ENCODE data around the gene CHST3. TPM values are rescaled to one million over a fixed set of nuclear protein-coding genes. Genes with fewer than 3 reads are reported as not detected.

CHST3 gene
- total and polyA plus RNA-seq, 8 donors: 1.5 to 26.8 (median 10.8) TPM

DNA sequence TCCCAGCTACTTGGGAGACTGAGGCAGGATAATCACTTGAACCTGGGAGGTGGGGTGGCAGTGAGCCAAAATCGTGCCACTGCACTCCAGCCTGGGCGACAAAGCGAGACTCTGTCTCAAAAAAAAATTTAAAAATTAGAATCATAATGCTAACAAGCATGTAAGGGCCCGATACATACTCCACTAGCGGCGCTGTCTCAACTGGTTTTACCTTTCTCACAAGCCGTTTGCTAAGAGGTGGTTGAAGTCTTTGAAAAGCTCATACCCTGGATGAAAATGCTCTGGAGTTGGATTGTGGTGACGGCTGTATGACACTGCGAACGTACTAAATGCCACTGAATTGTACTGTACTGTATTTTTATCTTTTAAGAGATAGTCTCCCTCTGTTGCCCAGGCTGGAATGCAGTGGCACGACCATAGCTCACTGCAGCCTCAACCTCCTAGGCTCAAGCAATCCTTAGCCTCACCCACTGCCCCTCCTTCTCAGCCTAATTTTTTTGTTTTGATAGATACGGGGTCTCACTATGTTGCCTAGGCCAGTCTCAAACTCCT is 94.2 kb downstream of the CHST3 start:
- Histone ChIP-seq H3K36me3 (no peaks in the 10 kb centered on the region), H3K27me3 (no peaks in the 10 kb centered on the region), H3K9me3 (no peaks in the 10 kb centered on the region), H3K4me3 (no peak overlapping the region), H3K27ac (no peak overlapping the region), H3K4me1 (peaks cover 0 to 9% (median 8%) of the 10 kb centered on the region in 4 donors)
- intact Hi-C loops (cut with DNase I; ENCODE audit: low total_unique reads): no loop called here
- 78 to 88% (median 86%) methylated on average over 12 of the region's 12 CpGs for WGBS, 5 donors
- no peak for TF ChIP-seq EP300 (IDR thresholded peaks at IDR 0.05)
- no peak for TF ChIP-seq POLR2A (IDR thresholded peaks at IDR 0.05)
- TF ChIP-seq, protein P1, sequence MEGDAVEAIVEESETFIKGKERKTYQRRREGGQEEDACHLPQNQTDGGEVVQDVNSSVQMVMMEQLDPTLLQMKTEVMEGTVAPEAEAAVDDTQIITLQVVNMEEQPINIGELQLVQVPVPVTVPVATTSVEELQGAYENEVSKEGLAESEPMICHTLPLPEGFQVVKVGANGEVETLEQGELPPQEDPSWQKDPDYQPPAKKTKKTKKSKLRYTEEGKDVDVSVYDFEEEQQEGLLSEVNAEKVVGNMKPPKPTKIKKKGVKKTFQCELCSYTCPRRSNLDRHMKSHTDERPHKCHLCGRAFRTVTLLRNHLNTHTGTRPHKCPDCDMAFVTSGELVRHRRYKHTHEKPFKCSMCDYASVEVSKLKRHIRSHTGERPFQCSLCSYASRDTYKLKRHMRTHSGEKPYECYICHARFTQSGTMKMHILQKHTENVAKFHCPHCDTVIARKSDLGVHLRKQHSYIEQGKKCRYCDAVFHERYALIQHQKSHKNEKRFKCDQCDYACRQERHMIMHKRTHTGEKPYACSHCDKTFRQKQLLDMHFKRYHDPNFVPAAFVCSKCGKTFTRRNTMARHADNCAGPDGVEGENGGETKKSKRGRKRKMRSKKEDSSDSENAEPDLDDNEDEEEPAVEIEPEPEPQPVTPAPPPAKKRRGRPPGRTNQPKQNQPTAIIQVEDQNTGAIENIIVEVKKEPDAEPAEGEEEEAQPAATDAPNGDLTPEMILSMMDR (IDR thresholded peaks at IDR 0.05): no peak
- TF ChIP-seq POLR2AphosphoS5 (IDR thresholded peaks at IDR 0.05): no peak
- no peak for DNase-seq

DNA sequence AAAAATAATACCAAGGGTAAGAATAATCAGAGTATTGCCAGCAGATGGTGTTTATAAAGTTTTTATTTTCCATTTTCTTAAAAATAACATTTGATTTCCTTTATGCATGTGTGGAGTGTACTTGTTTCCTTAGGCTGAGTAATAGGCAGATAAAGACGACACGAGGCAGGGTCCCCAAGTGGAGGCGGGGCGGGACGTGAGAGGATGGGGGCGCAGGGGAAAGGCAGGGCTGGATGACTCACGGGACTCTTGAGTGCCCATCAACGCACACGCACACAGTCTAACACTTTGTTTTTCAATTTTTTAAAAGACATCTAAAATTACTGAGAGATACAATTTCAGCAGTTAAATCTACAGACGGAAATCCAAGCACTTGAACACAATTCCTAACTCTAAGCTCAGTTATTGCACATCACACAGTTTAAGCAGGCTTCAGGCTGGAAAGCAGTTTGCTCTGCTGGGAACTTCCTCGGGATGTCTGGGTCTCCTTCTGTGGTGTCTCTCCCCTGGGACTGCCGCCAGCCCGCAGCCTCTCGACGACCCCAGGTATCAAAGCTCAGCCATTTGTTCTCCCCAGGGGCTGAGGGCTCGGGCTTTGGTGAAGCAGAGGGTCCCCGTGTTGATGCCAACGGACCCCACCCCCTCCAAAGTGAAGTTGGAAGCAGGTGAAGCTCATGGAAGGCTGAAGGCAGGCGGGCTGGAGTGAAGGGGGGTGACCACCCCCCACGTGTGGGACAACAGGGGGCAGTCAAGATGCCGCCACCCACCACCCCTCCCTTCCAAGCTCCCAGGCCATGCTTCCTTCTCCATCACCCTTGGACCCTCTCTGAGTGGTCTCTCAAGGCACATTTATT is 95.0 kb downstream of the CHST3 start:
- no peak for DNase-seq
- Histone ChIP-seq H3K27ac (no peak overlapping the region), H3K36me3 (peaks cover 0 to 3% (median 0%) of the 10 kb centered on the region in 4 donors), H3K27me3 (no peaks in the 10 kb centered on the region), H3K4me3 (no peak overlapping the region), H3K9me3 (no peaks in the 10 kb centered on the region), H3K4me1 (peaks cover 0 to 9% (median 8%) of the 10 kb centered on the region in 4 donors)
- 60 to 75% (median 71%) methylated on average over 21 of the region's 21 CpGs for WGBS, 5 donors
- no peak for TF ChIP-seq POLR2A (IDR thresholded peaks at IDR 0.05)
- no peak for TF ChIP-seq EP300 (IDR thresholded peaks at IDR 0.05)
- no peak for TF ChIP-seq POLR2AphosphoS5 (IDR thresholded peaks at IDR 0.05)
- TF ChIP-seq, protein P1 (IDR thresholded peaks at IDR 0.05): no peak
- intact Hi-C loops (cut with DNase I; ENCODE audit: low total_unique reads): no loop called here

DNA sequence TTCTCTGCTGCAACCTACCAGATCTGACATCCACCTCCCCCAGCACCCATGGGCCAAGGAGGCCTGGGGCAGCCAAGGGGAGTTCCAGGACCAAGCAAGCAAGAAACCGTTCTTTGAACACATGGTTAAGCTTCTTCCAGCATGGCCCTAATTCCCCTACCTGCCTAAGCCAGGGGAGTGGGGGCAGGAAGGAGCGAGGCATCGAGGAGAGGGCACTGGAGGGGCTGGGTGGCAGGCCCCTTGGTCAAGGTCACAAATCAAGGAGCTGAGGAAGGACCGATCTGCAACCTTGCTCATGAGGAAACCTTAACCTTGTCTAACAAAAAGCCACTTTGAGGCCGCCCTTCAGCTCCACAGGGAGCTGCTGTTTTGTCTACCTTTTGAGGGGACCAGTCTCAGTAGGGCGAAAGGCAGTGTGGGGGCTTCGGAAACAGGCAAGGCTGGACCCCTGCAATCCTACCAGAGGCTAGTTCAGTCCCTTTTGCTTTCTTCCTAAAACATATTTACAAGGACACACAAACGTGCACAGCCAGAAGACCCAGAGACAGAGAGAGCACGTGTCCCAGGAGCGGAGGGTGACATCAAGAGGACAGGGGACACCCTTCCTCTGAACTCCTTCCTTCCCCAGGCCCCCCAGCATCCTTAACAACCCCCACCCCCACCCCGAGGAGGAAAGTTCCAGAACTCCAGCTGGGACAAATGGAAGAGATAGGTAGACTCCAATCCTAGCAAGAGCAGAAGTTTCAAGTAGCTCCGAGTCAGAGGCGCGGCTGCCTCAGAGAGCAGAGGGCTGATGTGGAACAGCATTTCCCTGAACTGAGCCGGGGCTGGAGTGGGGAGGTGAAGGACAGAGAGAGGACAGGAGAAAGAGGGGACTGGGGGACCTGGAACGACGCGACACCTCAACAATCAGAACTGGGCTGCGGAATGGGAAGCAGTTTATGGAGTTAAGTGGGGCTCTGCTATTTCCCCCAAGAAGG is 95.9 kb downstream of the CHST3 start:
- intact Hi-C loops (cut with DNase I; ENCODE audit: low total_unique reads): no loop called here
- H3K9me3 ChIP-seq: no peaks in the 10 kb centered on the region

More for the DNA sequence above, 95.9 kb downstream of the CHST3 start:
- no peaks in the 10 kb centered on the region for H3K27me3 ChIP-seq
- peaks cover 0 to 9% (median 8%) of the 10 kb centered on the region in 4 donors for H3K4me1 ChIP-seq
- H3K36me3 ChIP-seq: peaks cover 0 to 4% (median 0%) of the 10 kb centered on the region in 4 donors
- TF ChIP-seq, protein P1 (IDR thresholded peaks at IDR 0.05): no peak
- TF ChIP-seq POLR2A (IDR thresholded peaks at IDR 0.05) (no peak), POLR2AphosphoS5 (IDR thresholded peaks at IDR 0.05) (no peak), EP300 (IDR thresholded peaks at IDR 0.05) (no peak)
- DNase-seq: no peak
- no peak overlapping the region for H3K4me3 ChIP-seq
- no peak overlapping the region for H3K27ac ChIP-seq
- 78 to 83% (median 81%) methylated on average over 19 of the region's 19 CpGs for WGBS, 5 donors
